Tibial artery (tissue), 4 donors: ENCODE results near the gene ZNF521.

Experiments used
- DNase-seq, 2 donors: peaks; one replicate each; pipeline ENCODE4 v3.0.0-alpha.2; 2019
- H3K27ac ChIP-seq, 2 donors: fragments of 200-600 bp; sonication (generic) in 1 of 2; 1 replicate in 1 of 2; 2 replicates in 1 of 2; pipeline ENCODE4 v1.5.1; 2018 to 2019; ENCODE audit warnings: mild to moderate bottlenecking in 1 of 2
- H3K27me3 ChIP-seq, 2 donors: fragments of 200-600 bp; sonication (generic) in 1 of 2; one replicate each; pipeline versions ENCODE4 v1.5.1 to v1.6.0; 2016 to 2019
- H3K36me3 ChIP-seq, 3 donors: fragments of 200-600 bp; sonication (generic) in 2 of 3; one replicate each; pipeline ENCODE4 v1.5.1; 2016 to 2019; ENCODE audit warnings: mild to moderate bottlenecking in 2 of 3
- H3K4me1 ChIP-seq, 4 donors: fragments of 200-600 bp; sonication (generic) in 2 of 4; 1 replicate in 3 of 4; 2 replicates in 1 of 4; pipeline ENCODE4 v1.5.1; 2016 to 2019
- H3K4me3 ChIP-seq, 2 donors: fragments of 200-600 bp; sonication (generic) in 1 of 2; 1 replicate in 1 of 2; 2 replicates in 1 of 2; pipeline ENCODE4 v1.5.1; 2018 to 2019; ENCODE audit warnings: mild to moderate bottlenecking in 2 of 2
- H3K9me3 ChIP-seq, 3 donors: fragments of 200-600 bp; sonication (generic) in 1 of 3; one replicate each; pipeline ENCODE4 v1.5.1; 2016 to 2019
- CTCF ChIP-seq, 2 experiments: fragments of 200-600 bp in 1 of 2; fragments of 450-650 bp in 1 of 2; IDR thresholded peaks; one replicate each; pipeline ENCODE4 v1.5.1; 2017 to 2019; ENCODE audit warnings: antibody characterized with exemption in 2 of 2, mild to moderate bottlenecking in 1 of 2, moderate library complexity in 1 of 2
- intact Hi-C: fragments of 100-400 bp; cut with DNase I; formaldehyde crosslinking; loops from one replicate; pipeline ENCODE4 v1.15.0; 2023; ENCODE audit warnings: low total_unique reads

The ZNF521 gene

GRCh38 chr18:25134861-25135260, 217.1 kb downstream of the ZNF521 start:
- TF ChIP-seq CTCF (IDR thresholded peaks at IDR 0.05), result no peak
- Histone ChIP-seq H3K9me3 (no peaks in the 10 kb centered on the region), H3K27me3 (no peaks in the 10 kb centered on the region), H3K4me3 (no peak overlapping the region), H3K36me3 (no peaks in the 10 kb centered on the region), H3K4me1 (peaks cover 0 to 25% (median 8%) of the 10 kb centered on the region in 4 donors), H3K27ac (no peak overlapping the region)
- intact Hi-C loops, result no loop called here
- no peak for DNase-seq

GRCh38 chr18:25133879-25134278, 218.1 kb downstream of the ZNF521 start:
- no peak for TF ChIP-seq CTCF (IDR thresholded peaks at IDR 0.05)
- Histone ChIP-seq H3K27me3 (no peaks in the 10 kb centered on the region), H3K27ac (no peak overlapping the region), H3K9me3 (no peaks in the 10 kb centered on the region), H3K36me3 (no peaks in the 10 kb centered on the region), H3K4me3 (no peak overlapping the region), H3K4me1 (peaks cover 0 to 25% (median 8%) of the 10 kb centered on the region in 4 donors)
- intact Hi-C loops, result no loop called here
- no peak for DNase-seq

GRCh38 chr18:25132786-25133496, 219.0 kb downstream of the ZNF521 start:
- H3K4me3 ChIP-seq, result no peak overlapping the region
- H3K4me1 ChIP-seq, result peaks cover 0 to 25% (median 8%) of the 10 kb centered on the region in 4 donors
- TF ChIP-seq CTCF (IDR thresholded peaks at IDR 0.05), result no peak
- H3K27ac ChIP-seq, result no peak overlapping the region
- no peak for DNase-seq
- H3K27me3 ChIP-seq, result no peaks in the 10 kb centered on the region
- H3K36me3 ChIP-seq, result no peaks in the 10 kb centered on the region
- no peaks in the 10 kb centered on the region for H3K9me3 ChIP-seq
- intact Hi-C loops, result no loop called here

- intact Hi-C loops, result no loop called here
- no peak overlapping the region for H3K4me3 ChIP-seq
- no peak overlapping the region for H3K27ac ChIP-seq
- DNase-seq, result no peak
- H3K9me3 ChIP-seq, result no peaks in the 10 kb centered on the region
- no peaks in the 10 kb centered on the region for H3K27me3 ChIP-seq
- TF ChIP-seq CTCF (IDR thresholded peaks at IDR 0.05), result no peak
- peaks cover 0 to 5% (median 0%) of the 10 kb centered on the region in 4 donors for H3K4me1 ChIP-seq
- no peaks in the 10 kb centered on the region for H3K36me3 ChIP-seq
Observed at GRCh38 chr18:25126751-25127150, 225.2 kb downstream of the ZNF521 start.

- Histone ChIP-seq H3K27ac (no peak overlapping the region), H3K4me3 (no peak overlapping the region), H3K9me3 (no peaks in the 10 kb centered on the region), H3K36me3 (no peaks in the 10 kb centered on the region), H3K4me1 (peaks cover 0 to 5% (median 0%) of the 10 kb centered on the region in 4 donors), H3K27me3 (no peaks in the 10 kb centered on the region)
- no peak for DNase-seq
- intact Hi-C loops, result no loop called here
- no peak for TF ChIP-seq CTCF (IDR thresholded peaks at IDR 0.05)
Observed at GRCh38 chr18:25125680-25126079, 226.3 kb downstream of the ZNF521 start.
